HG02759 (cell line): ENCODE data around the gene ARHGEF7.

ENCODE experiments used
- ATAC-seq: cut with Tn5 transposase; IDR thresholded peaks from one replicate; pipeline ENCODE4 v1.9.1; 2021; ENCODE audit warnings: mild to moderate bottlenecking, moderate library complexity; ENCODE audit not compliant: unreplicated experiment

The ARHGEF7 gene

DNA sequence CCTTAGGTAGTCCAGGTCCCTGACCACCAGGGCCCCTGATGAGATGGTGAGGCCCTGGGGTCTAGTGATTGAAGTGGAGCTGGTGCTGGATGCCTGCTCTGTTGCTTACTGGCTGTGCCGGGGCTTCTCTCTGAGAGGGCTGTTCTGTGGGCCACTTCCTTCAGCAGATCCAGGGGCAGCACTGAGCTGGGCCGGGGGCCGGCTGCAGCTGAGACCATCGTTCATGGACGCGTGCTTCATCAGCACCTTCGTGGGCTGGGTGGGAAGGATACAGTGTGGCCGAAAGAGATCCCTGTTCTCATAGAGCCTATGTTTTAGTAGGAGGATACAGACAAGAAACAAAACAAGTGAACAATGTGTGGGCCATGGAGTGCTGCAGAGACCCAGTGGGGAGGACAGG lies 172.1 kb downstream of the ARHGEF7 start:
- no peak for ATAC-seq

DNA sequence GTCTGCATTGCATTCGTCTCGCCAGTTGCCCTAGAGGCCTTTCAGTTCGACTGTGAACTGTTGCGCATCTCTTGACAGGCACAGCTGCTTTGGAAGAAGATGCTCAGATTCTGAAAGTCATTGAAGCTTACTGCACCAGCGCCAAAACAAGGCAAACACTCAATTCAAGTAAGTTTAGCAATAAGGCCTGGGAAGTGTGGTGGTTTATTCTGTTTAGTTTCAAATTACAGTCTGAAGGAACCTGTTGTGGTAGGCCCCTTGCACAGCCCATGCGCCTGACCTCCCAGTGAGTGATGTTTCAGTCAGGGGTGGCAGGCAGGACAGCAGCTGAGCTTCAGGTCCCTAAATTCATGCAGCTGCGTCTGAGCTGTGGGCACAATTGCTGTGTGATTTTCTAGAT lies 173.2 kb downstream of the ARHGEF7 start:
- ATAC-seq: no peak

GRCh38 chr13:111289251-111289650 lies 174.1 kb downstream of the ARHGEF7 start:
- ATAC-seq: no peak

- no peak for ATAC-seq
Observed at GRCh38 chr13:111291908-111292307, 176.8 kb downstream of the ARHGEF7 start.

DNA sequence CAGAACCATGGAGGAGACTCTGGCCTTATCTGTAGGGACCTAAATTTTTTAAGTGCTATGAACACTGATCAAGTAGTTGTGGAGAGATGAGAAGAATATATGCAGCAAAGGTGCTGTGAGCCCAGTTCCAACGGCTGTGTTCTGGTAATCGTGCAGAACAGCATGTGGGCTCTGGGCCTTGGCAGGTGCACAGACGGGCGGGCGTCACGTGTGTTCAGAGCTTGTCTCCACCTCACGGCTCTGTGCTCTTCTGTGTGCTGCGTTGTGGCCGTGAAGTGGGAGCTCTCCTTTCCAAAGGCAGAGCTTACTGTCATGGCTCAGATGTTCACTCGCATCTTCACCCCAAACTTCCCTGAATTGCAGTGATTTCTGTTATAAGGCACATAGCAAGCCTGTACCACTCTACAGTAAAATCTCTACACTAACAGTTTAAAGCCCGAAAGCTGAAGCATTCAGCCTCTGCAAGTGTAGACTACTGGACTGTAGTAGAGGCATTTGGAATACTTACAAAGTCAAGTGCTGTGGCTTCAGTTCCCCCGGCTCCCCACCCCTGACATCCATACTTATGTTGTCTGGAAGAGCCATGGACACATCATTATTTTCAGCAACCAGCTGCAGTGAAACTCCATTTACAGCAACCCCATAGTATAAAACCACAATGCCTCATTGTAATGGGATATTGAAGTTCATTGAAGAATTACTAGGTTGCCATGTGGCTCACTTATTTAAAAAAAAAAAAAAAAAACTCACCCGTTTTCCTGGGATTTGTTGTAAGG lies 177.8 kb downstream of the ARHGEF7 start:
- ATAC-seq: no peak

GRCh38 chr13:111295886-111296285 lies 180.8 kb downstream of the ARHGEF7 start:
- no peak for ATAC-seq

DNA sequence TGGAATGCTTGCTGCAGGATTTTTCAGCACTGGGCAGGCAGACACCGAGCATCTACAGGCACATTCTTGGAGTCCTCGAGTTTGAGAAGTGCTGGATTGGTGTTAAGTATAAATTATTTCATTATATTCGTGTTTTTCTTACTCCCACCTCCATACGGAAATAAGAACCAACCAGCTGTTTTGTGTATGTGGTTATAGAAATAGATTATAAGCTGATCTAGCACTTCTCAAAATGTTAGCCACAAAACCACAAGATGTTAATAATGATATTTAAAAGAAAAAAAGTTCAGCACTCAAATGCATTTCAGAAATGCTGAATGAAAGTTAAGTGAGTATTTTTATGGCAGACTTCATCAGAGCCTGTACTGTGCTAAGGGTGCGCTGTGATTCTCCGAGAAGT lies 181.3 kb downstream of the ARHGEF7 start:
- no peak for ATAC-seq

GRCh38 chr13:111298214-111298975 lies 183.3 kb downstream of the ARHGEF7 start:
- ATAC-seq: no peak

GRCh38 chr13:111302045-111302726 lies 187.1 kb downstream of the ARHGEF7 start:
- no peak for ATAC-seq

- ATAC-seq: no peak
Observed at GRCh38 chr13:111303559-111303958, 188.4 kb downstream of the ARHGEF7 start.

GRCh38 chr13:111304041-111304544 lies 189.0 kb downstream of the ARHGEF7 start:
- peak; percentile 92 for ATAC-seq

GRCh38 chr13:111304603-111305289 lies 189.6 kb downstream of the ARHGEF7 start:
- ATAC-seq: no peak

DNA sequence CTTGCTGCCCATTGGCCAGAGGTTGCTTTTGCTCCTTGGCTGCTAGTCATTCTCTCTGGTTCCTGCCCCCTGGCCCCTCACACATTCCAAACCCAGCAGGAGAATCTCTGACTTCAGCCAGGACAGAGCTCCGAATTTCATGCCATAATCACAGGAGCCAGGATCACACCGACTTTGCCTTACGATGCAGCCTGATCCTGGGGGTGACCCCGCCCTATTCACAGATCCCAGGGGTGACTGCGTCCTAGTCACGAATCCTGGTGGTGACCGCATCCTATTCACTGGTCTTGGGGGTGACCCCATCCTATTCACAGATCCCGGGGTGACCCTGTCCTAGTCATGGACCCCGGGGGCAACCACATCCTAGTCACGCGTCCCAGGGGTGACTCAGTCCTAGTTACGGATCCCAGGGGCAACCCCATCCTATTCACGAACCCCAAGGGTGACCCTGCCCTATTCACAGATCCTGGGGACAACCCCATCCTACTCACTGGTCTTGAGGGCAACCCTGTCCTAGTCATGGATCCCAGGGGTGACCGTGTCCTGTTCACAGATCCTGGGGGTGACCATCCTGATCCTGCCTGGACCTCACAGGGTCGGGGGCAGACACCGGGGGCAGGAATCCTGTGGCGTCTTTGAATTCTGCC lies 198.0 kb downstream of the ARHGEF7 start:
- ATAC-seq: no peak

DNA sequence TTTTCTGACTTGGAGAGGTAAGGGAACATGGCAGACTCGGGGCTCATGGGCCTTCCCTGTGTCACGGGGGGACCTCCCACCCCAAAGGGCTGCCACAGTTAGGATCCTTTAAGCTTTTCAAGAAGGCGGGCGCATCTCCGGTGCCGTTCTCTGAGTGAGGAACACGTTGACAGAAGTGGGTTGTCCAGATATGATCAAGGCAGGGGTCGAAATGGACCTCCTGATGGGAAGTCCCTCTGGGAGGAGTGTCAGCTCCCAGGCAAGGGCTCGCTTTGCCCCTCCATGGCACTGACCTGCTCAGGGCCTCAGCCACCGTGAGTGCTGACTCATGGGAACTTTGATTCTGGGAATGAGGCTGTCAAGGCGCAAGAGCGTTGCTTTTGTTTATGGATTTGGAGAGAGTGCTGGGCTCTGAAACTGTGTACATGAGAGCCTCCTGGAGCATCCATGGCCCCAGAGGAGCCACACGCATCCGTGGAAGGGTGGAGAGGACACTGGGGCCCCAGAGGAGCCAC lies 198.9 kb downstream of the ARHGEF7 start:
- no peak for ATAC-seq

DNA sequence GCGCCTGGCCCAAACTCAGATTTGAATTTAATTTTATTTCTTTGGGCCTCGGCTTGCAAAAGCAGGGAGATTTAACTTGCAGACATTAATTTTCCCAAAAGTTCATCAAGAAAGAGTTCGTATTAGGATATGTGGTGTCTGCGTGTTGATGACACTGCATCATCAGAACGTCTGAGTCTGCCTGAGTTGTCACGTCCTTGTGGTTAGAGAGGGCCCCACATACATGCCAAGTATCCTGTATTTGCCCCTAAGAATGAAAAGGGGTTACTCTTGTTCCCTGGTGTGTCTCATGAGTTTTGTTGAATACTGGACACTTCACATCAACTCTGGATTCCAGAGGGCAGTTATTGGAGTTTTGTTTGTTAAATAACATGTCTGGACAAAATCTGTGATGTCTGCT lies 199.7 kb downstream of the ARHGEF7 start:
- ATAC-seq: no peak

DNA sequence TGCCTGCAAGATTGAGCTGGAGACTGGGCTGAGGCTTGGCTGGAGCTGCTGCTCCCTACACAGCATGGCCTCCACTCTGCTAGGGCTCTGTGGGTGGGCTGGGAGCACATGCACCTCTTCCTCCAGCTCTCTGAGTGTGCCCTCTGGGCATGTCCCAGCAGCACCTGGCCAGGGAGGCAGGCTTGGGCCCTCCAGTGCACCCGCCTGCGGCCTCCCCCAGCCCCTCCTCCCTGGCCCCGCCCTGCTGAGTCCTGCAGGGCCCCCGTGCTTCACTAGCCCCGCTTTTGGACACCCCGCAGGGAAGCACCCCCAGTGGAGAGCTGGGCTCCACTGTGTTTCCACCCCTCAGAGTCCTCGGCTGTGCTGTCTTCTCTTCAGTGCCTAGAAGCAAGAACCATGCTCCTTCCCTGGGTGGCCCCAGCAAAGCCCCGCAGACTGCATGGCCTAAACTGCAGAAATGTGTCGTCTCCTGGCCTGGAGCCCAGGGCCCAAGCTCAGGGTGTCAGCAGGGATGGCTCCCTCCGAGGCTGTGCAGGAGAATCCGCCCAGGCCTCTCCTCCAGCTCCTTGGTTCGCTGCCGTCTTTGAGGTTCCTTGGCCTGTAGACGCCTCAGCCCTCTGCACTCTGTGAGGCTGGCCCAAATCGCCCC lies 200.4 kb downstream of the ARHGEF7 start:
- ATAC-seq: no peak

DNA sequence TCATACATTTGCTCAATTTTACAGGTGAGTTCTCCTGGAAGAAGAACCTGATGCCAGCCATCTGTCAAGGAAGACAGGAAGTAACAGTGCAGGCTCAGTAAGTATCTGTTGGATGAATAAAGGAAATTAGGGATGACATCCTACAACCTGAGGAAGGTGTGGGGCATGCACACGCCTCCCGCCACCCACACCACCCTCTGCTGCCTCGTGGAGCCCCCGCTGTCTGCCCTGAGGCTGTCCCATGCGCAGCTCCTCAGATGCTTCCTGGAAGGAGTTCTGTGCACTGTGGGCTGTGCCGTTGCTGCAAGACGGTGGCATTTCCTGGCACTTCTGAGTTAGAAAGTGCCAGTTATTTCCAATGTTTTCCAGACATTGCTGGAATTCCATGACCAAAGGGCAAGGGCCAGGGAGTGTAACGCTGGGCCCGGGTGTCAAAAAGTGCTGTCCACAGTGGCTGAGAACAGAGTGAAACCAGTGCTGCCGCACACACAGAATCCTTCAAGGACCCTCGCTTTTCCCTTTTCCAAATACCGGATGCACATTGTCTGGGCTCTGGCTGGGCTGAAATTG lies 201.1 kb downstream of the ARHGEF7 start:
- ATAC-seq: no peak

GRCh38 chr13:111317042-111317550 lies 202.0 kb downstream of the ARHGEF7 start:
- ATAC-seq: no peak
